Measurements from ENCODE around the gene CAPG. TPM values are rescaled to one million over a fixed set of nuclear protein-coding genes. Genes with fewer than 3 reads are reported as not detected.
"Not testable (repeated sequence)": the region's sequence is repeated elsewhere in the genome, so short reads cannot be mapped to it uniquely, and the experiment has no call there.

CAPG gene
- total RNA-seq, 1 donor from 2014 or later, result 701 TPM

- no peak for FAIRE-seq
These were observed 29.8 kb upstream of the CAPG start for GRCh38 chr2:85439986-85440385.

GRCh38 chr2:85439569-85439968, 29.4 kb upstream of the CAPG start:
- not testable (repeated sequence) for H3K36me3 ChIP-seq (ENCODE audit: control insufficient read depth, insufficient read depth, low read length); DNase-seq (ENCODE audit: low read depth); H3K4me3 ChIP-seq (ENCODE audit: low read depth, low read length); FAIRE-seq; H3K27me3 ChIP-seq (ENCODE audit: control insufficient read depth, insufficient read depth, low read length)

More at GRCh38 chr2:85439986-85440385, 29.8 kb upstream of the CAPG start:
- no peak for DNase-seq (ENCODE audit: low read depth)
- Histone ChIP-seq H3K36me3 (ENCODE audit: control insufficient read depth, insufficient read depth, low read length) (no peaks in the 10 kb centered on the region), H3K27me3 (ENCODE audit: control insufficient read depth, insufficient read depth, low read length) (no peaks in the 10 kb centered on the region), H3K4me3 (ENCODE audit: low read depth, low read length) (no peak overlapping the region)
- TF ChIP-seq CTCF (IDR thresholded peaks at IDR 0.05; ENCODE audit: insufficient read depth, low read length, severe bottlenecking), result no peak

GRCh38 chr2:85439025-85439472, 28.9 kb upstream of the CAPG start:
- DNase-seq (ENCODE audit: low read depth), result no peak
- H3K36me3 ChIP-seq (ENCODE audit: control insufficient read depth, insufficient read depth, low read length), result no peaks in the 10 kb centered on the region
- no peaks in the 10 kb centered on the region for H3K27me3 ChIP-seq (ENCODE audit: control insufficient read depth, insufficient read depth, low read length)
- no peak for TF ChIP-seq CTCF (IDR thresholded peaks at IDR 0.05; ENCODE audit: insufficient read depth, low read length, severe bottlenecking)
- no peak overlapping the region for H3K4me3 ChIP-seq (ENCODE audit: low read depth, low read length)
- FAIRE-seq, result no peak

- no peak for FAIRE-seq
These were observed 28.2 kb upstream of the CAPG start for GRCh38 chr2:85438201-85439024.

GRCh38 chr2:85437488-85438200, 27.5 kb upstream of the CAPG start:
- H3K4me3 ChIP-seq (ENCODE audit: low read depth, low read length), result peak overlapping the region; percentile 26
- H3K36me3 ChIP-seq (ENCODE audit: control insufficient read depth, insufficient read depth, low read length), result no peaks in the 10 kb centered on the region
- no peak for TF ChIP-seq CTCF (IDR thresholded peaks at IDR 0.05; ENCODE audit: insufficient read depth, low read length, severe bottlenecking)
- DNase-seq (ENCODE audit: low read depth) (peak; percentile 58), FAIRE-seq (no peak)
- H3K27me3 ChIP-seq (ENCODE audit: control insufficient read depth, insufficient read depth, low read length), result no peaks in the 10 kb centered on the region

More at GRCh38 chr2:85438201-85439024, 28.2 kb upstream of the CAPG start:
- TF ChIP-seq CTCF (IDR thresholded peaks at IDR 0.05; ENCODE audit: insufficient read depth, low read length, severe bottlenecking), result no peak
- no peak for DNase-seq (ENCODE audit: low read depth)
- peak overlapping the region; percentile 26 for H3K4me3 ChIP-seq (ENCODE audit: low read depth, low read length)
- no peaks in the 10 kb centered on the region for H3K36me3 ChIP-seq (ENCODE audit: control insufficient read depth, insufficient read depth, low read length)
- H3K27me3 ChIP-seq (ENCODE audit: control insufficient read depth, insufficient read depth, low read length), result no peaks in the 10 kb centered on the region

DNA sequence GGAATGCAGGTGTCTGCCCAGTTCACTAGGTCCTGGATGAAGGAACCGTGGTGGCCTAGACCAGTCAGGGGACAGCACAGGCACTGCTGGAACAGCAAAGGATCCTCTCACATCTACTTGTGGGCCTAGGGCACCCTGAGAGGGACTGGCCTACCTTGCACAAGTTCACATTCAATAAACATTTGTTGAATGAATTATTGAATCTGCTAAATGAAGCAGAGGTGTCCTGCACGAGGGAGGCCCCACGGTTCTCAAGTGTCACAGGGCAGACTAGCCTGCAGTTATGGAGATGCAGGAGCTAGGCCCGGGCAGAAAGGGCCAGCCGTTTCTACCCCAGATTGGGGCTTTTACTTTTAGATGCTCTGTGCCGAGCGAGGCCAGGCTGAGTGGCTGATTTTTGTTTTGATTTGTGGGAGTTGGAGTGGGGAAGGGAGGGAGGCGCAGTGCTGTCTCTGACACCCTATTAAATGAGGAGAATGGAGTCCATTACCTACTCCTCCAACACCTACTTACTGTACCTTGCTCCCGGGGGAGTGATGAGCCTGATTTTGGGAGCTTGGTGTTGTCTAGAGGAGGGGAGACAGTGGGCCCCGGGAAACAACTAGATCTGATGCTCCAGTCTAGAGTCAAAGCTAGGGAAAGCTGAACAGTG, 26.8 kb upstream of the CAPG start:
- DNase-seq (ENCODE audit: low read depth) (no peak), FAIRE-seq (no peak)
- H3K4me3 ChIP-seq (ENCODE audit: low read depth, low read length), result no peak overlapping the region
- H3K36me3 ChIP-seq (ENCODE audit: control insufficient read depth, insufficient read depth, low read length), result no peaks in the 10 kb centered on the region
- H3K27me3 ChIP-seq (ENCODE audit: control insufficient read depth, insufficient read depth, low read length), result no peaks in the 10 kb centered on the region
- no peak for TF ChIP-seq CTCF (IDR thresholded peaks at IDR 0.05; ENCODE audit: insufficient read depth, low read length, severe bottlenecking)

All from bronchial epithelial cell (primary cell).